ENCODE results near the gene GREB1.
A peak's percentile ranks its signal among the peaks of the same experiment; 100 is the strongest.

GREB1 gene

GRCh38 chr2:11540996-11541692 is 7.3 kb downstream of the GREB1 start:
- no peak for DNase-seq

DNA sequence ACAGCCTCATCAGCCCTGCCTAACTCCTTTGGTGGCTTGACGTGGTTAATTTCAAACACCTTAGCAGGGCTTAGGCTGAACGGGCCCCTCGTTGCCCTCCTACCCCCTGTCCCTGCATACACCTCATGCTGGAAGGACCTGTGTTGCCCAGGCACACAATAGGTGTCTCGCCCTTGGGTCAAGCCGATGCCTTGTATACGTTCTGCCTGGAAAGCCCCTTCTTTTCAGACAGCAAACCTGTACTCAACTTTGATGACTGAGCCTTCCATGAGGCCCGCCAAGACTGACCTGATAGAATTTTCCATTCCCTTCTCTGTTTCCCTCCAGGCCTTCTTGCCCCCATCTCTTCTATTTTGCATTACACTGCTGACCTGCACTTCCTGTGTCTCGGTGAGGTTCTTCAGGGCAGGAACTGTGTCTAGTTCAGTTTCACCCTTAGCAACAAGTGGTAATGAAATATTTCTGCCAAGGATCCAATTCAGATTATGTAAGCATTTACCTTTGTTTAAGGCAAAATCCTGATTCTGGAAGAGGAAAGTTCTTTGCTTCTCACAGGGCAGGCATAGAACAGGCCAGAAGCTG is 7.9 kb downstream of the GREB1 start:
- no peak for DNase-seq

GRCh38 chr2:11542275-11542819 is 8.5 kb downstream of the GREB1 start:
- DNase-seq, result no peak

- DNase-seq, result no peak
These were observed 9.7 kb downstream of the GREB1 start for GRCh38 chr2:11543337-11544216.

- no peak for DNase-seq
These were observed 12.2 kb downstream of the GREB1 start for GRCh38 chr2:11546072-11546471.

- no peak for DNase-seq
These were observed 14.2 kb downstream of the GREB1 start for GRCh38 chr2:11547912-11548497.

DNA sequence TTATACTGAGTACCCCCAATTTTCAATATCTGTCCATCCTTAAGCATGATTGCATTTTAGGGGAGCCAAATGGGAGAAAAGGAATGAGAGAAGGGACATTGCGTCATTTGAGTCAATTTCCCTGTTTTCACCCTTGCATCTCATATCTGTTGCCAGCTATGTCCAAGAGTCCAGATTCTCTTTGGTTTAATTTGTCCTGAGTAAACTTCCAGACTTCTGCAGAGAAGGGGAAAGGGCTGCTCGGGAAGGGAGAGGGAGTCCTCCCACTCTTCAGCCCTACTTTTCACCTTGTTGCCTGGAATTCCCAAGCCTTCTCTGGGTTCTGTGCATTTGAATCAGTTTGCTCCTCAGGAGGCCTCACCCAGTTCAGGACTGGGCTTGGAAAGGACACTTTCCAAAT is 16.5 kb downstream of the GREB1 start:
- no peak for DNase-seq

DNA sequence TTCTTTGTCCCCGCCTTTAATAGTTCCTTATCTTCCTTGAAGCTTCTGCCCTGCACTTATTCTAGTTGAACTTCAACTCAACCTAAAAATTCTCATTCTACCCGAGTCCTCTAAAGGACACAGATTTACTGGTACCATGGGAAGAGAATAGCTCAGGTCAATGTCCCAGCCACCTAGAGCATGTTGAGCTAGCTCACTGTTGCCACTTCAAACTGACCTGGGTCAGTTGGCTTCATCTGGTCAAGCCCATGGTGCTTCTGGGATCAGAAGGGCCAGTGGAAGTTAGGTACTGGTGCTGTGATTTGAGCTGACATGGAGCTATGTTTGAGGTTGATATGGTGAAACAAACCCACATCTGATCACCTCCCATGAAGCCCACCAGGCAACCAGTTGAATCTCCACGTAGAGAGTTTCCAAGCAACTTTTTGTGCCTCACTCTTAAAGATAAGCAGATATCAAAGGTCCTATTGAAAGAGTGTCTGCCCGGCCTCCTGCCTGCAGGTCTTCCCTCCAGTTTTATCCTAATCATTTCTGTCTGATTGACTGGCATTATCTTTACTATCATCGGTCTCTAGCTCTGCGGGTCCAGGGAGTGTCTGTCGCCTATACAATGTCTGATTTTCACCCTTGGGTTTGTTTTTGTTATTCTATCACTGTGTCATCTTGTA is 17.2 kb downstream of the GREB1 start:
- no peak for DNase-seq

DNA sequence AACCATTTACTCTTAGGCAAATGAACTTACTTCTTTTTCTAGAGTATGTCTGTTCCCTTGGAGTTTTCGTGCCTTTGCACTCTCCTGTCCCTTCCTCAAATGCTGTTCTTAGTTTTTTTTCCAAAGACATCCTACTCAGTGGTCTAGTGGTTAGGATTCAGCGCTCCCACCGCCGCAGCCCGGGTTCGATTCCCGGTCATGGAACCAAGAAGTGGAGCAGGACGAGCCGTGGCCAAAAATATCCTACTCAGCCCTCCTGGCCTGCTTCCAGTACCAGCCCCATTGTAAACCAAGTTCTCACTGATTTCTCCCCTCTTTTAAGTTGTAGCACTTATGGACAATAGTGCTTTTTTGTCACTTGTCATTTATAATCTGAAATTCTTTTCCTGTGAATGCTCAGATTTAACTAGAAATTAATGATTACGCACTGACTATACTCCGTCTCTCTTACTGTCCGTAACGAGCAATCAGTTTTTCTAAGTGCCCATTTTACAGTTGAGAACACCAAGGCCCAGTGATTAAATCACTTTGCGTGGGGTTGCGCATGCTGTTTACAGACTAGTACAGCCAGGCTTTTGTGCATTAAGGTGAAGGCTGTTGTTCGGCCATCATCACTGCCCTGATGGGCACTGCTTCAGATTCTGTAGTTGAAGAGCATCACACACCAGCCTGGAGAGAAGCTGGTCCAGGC is 17.9 kb downstream of the GREB1 start:
- DNase-seq, result no peak

DNA sequence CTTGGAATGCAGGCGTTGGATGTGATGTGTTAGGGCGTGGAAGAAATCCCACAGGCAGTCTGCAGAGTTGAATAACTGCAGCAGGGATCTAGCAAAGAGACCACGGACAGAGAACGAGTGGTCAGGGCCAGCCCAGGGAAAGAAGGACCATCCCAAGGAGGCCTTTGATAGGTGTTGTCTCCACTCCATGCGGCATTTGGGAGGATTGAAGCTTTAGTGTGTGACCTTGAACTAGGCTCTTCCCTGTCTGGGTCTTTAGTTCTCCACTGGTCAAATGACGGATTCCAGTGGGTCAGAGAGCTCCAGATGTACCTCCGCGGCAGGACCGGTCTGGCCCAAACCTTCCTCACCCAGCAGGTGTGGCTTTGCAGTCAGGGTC is 18.4 kb downstream of the GREB1 start:
- no peak for DNase-seq

DNA sequence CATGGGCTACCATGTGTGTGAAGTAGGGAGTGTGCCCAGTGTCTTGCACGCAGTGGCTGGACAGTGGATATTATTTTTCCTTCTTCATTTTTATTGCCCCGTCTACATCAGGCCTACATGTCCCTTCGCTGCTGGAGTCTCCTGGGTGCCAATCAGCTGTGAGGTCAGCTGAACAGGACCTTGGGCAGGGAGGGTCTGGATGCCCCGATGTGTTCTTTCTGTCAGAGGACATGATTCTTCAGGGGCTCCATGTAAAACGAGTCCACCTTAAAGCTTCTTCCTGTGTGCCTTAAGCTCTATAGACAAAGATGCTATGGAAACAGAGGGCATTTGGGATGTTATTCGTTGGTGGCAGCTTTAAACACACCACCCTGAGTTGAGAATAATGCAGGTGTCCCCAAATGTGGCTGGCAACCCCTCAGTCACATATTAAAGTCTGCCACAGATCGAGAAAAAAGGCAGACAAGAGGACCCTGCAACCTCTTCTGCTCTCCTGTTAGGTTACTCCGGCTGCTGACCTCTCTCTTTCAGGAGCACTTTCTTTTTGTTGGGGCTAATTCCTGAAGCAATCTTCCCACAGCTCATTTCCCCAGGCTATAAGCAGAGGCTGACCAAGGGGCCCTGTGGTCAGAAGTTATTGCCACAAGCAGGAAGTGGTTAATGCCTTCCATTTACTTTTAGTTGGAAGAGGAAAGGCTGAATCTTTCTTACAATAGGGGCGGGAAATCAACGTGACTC is 20.0 kb downstream of the GREB1 start:
- peak; percentile 82 to 86 for DNase-seq

DNA sequence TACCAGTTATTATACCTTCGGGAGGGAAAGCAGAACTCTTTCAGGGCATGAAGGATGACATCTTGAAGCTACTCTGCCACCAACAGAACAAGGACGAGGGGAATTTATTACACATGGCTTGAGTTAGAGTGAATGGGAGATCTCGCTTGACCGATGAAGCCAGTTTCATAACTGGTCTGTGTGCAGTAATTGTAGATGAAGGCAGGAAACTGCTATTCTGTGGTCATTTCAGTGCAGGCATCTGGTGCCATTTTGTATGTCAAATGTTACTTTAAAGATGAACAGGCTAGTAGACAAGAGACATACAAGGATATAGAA is 20.5 kb downstream of the GREB1 start:
- no peak for DNase-seq

GRCh38 chr2:11556101-11556806 is 22.4 kb downstream of the GREB1 start:
- DNase-seq, result no peak

DNA sequence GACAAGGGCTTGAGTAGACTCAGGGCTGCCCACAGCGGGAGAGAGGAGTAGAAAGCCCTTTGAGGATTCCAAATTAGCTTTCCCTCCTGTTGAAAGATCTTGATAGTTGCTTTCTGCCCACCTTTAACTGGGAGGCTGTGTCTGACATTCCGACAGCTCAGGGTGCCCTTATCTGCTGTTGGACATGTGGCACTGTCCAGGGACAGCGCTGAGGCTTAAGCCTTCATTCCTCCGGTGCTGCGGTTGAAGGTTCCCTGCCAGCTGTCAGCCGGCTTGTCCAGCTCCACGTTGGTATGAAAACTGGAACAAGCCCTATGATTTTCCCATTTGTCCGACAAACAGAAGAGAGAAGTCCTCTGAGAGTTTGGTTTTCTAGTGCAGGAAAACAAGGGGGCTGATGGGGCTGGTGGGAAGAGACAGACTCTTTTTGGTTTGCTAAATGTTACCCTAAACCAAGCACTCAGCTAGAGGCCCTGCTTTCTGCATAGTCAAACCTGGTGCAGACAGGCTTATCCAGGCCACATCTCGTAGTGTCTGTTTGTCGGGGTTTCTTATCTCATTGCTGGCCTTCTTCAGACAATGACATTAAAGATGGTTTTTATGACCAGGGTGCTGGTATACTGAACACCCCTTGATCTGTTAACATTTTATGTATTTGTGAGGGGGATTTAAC is 24.5 kb downstream of the GREB1 start:
- no peak for DNase-seq

- DNase-seq, result no peak
These were observed 25.4 kb downstream of the GREB1 start for GRCh38 chr2:11559066-11559785.

- no peak for DNase-seq
These were observed 25.9 kb downstream of the GREB1 start for GRCh38 chr2:11559786-11560155.

- DNase-seq, result no peak
These were observed 27.0 kb downstream of the GREB1 start for GRCh38 chr2:11560806-11561205.

DNA sequence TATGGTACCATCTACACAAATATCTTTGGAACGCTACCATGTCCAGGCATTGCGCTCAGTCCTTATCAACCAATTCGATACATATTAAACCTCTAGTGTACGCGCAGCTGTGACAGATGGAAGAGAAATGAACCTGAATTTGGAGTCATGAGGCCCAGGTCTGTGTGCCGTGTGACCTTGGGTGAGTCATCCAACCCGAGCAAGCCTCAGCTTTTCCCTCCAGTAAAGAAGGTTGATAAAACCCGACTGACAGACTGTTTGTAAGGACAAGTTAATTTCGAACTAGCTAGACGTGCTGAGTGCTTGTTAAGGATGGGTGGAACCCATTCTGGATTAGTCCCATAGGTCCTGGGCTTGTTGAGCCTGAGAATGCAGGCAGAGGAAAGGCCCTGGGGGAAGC is 28.2 kb downstream of the GREB1 start:
- DNase-seq, result no peak

- no peak for DNase-seq
These were observed 28.6 kb downstream of the GREB1 start for GRCh38 chr2:11562476-11562875.

All from AML-193 (cell line).